ENCODE measurements around the gene HEPACAM2. TPM values are rescaled to one million over a fixed set of nuclear protein-coding genes. Genes with fewer than 3 reads are reported as not detected.

HEPACAM2 gene
- total RNA-seq, 1 experiment from 2014 or later, result not detected

- Mint-ChIP-seq H3K36me3 (ENCODE audit: insufficient read depth in 1 of 3, low read depth in 3 of 3) (no peaks in the 10 kb centered on the region), H3K9me3 (no peaks in the 10 kb centered on the region), H3K27me3 (ENCODE audit: low read depth) (peaks cover 7% of the 10 kb centered on the region), H3K27ac (no peak overlapping the region), H3K4me1 (no peaks in the 10 kb centered on the region), H3K4me3 (no peak overlapping the region)
- Histone ChIP-seq H3K23ac (ENCODE audit: insufficient read length, low read depth, low read length) (no peak overlapping the region), H4K20me1 (ENCODE audit: control insufficient read depth, insufficient read depth, insufficient read length) (no peaks in the 10 kb centered on the region), H3K4me2 (ENCODE audit: insufficient read depth, insufficient read length, low read length) (no peak overlapping the region), H2AFZ (ENCODE audit: low read length) (no peak overlapping the region), H3K18ac (ENCODE audit: insufficient read length, low read depth, low read length) (no peak overlapping the region), H3K4ac (ENCODE audit: low read depth, low read length) (no peak overlapping the region), H3K56ac (ENCODE audit: insufficient read length, low read depth, low read length) (no peak overlapping the region), H3K79me2 (ENCODE audit: insufficient read depth, low read length) (no peaks in the 10 kb centered on the region), H3K79me1 (ENCODE audit: insufficient read depth, low read depth, low read length, poor library complexity, severe bottlenecking) (no peaks in the 10 kb centered on the region), H2AK5ac (ENCODE audit: insufficient read length, low read length) (no peak overlapping the region), H4K8ac (replicated peaks; ENCODE audit: insufficient read length, low read depth, low read length) (no peak overlapping the region), H4K5ac (ENCODE audit: insufficient read length, low read depth, low read length) (no peak overlapping the region), H3K4me1 (ENCODE audit: insufficient read depth, low read length) (no peaks in the 10 kb centered on the region), H3K14ac (ENCODE audit: insufficient read depth, low read length) (no peak overlapping the region), H3K27me3 (ENCODE audit: insufficient read depth, low read length) (no peaks in the 10 kb centered on the region), H3T11ph (ENCODE audit: low read length) (no peak overlapping the region), H2BK15ac (ENCODE audit: low read depth, low read length) (no peak overlapping the region), H2BK20ac (ENCODE audit: low read depth, low read length, poor library complexity, severe bottlenecking) (no peak overlapping the region), H2BK12ac (ENCODE audit: insufficient read length, low read depth, low read length) (no peak overlapping the region), H4K91ac (ENCODE audit: insufficient read length, low read depth, low read length) (no peak overlapping the region), H2BK120ac (ENCODE audit: low read depth, low read length, poor library complexity, severe bottlenecking) (no peak overlapping the region), H3K27ac (ENCODE audit: insufficient read length, low read depth, low read length) (no peak overlapping the region), H3K23me2 (ENCODE audit: insufficient read length, low read depth, low read length, poor library complexity, severe bottlenecking) (no peaks in the 10 kb centered on the region), H2BK5ac (ENCODE audit: insufficient read length, low read length) (no peak overlapping the region), H3K9me3 (ENCODE audit: control insufficient read depth, low read depth, low read length) (no peaks in the 10 kb centered on the region), H3K9ac (ENCODE audit: extremely low read depth, insufficient read length, low read length) (no peak overlapping the region)
- WGBS (ENCODE audit: extremely low coverage, insufficient read length, low lambda C conversion rate), result no CpG with 5 or more reads among the region's 3 CpGs
- TF ChIP-seq, protein P1, sequence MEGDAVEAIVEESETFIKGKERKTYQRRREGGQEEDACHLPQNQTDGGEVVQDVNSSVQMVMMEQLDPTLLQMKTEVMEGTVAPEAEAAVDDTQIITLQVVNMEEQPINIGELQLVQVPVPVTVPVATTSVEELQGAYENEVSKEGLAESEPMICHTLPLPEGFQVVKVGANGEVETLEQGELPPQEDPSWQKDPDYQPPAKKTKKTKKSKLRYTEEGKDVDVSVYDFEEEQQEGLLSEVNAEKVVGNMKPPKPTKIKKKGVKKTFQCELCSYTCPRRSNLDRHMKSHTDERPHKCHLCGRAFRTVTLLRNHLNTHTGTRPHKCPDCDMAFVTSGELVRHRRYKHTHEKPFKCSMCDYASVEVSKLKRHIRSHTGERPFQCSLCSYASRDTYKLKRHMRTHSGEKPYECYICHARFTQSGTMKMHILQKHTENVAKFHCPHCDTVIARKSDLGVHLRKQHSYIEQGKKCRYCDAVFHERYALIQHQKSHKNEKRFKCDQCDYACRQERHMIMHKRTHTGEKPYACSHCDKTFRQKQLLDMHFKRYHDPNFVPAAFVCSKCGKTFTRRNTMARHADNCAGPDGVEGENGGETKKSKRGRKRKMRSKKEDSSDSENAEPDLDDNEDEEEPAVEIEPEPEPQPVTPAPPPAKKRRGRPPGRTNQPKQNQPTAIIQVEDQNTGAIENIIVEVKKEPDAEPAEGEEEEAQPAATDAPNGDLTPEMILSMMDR (conservative IDR thresholded peaks at IDR 0.05), result no peak
- DNase-seq, result no peak
Measured at GRCh38 chr7:93161181-93161762, 65.0 kb downstream of the HEPACAM2 start.
